Activated gamma-delta T cell treated with Interleukin-2 at 50 U/mL for 16 hours (primary cell): ENCODE data around the gene DDTL.
A peak's percentile ranks its signal among the peaks of the same experiment; 100 is the strongest.
"Not testable (repeated sequence)": the region's sequence is repeated elsewhere in the genome, so short reads cannot be mapped to it uniquely, and the experiment has no call there.

ENCODE experiments used
- DNase-seq: peaks from one replicate; pipeline ENCODE4 v3.0.0-alpha.2; 2020

The DDTL gene

GRCh38 chr22:23966568-23966967 is at the start of gene DDTL:
Gene DDTL (plus strand): TSS chr22:23966888. CDS start chr22:23966915, 27 bp downstream.
- DNase-seq: not testable (repeated sequence)

- DNase-seq: not testable (repeated sequence)
Observed at GRCh38 chr22:23920267-23920611, 46.4 kb upstream of the DDTL start.

DNA sequence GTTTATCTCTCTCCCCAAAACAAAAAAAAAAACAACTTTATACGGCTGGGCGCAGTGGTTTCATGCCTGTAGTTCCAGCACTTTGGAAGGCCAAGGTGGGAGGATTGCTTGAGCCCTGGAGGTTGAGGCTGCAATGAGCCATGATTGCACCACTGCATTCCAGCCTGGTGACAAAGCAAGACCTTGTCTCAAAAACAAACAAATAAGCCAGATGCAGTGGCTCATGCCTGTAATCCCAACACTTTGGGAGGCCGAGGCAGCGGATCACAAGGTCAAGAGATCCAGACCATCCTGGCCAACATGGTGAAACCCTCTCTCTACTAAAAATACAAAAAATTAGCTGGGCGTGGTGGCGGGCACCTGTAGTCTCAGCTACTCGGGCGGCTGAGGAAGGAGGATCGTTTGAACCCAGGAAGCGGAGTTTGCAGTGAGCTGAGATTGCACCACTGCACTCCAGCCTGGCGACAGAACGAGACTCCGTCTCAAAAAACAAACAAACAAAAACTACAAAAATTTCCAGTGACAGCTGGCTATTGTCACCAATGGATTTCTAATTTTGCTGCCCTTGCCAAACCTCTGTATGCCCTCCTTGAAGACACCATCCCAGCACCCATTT is 45.0 kb upstream of the DDTL start:
- DNase-seq: not testable (repeated sequence)

GRCh38 chr22:23922921-23923320 is 43.8 kb upstream of the DDTL start:
- DNase-seq: no peak

DNA sequence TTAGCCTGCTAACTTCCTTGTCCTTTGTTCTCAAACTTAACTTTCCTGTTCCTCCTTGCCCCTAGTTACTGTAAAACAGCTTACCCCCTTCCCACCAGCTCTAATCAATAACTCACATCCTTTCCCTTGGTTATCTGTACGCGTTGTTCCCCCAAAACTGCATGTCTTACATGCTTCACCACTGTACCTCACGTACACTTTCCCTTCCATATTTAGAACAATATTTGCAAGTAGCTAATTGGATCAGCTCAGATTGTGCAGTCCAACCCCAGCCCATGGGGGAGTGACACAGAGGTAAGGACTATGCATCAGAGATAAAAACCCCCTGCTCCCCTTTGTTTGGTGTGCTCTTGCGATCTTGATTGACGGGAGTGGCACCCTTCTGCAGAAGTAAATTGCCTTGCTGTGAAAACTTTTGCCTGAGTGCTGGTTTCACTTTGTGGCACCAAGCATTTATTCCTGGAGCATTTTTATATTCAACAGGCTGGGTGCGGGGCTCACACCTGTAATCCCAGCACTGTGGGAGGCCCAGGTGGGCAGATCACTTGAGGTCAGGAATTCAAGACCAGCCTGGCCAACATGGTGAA is 41.6 kb upstream of the DDTL start:
- no peak for DNase-seq

- DNase-seq: no peak
Observed at GRCh38 chr22:23926561-23926960, 40.1 kb upstream of the DDTL start.

DNA sequence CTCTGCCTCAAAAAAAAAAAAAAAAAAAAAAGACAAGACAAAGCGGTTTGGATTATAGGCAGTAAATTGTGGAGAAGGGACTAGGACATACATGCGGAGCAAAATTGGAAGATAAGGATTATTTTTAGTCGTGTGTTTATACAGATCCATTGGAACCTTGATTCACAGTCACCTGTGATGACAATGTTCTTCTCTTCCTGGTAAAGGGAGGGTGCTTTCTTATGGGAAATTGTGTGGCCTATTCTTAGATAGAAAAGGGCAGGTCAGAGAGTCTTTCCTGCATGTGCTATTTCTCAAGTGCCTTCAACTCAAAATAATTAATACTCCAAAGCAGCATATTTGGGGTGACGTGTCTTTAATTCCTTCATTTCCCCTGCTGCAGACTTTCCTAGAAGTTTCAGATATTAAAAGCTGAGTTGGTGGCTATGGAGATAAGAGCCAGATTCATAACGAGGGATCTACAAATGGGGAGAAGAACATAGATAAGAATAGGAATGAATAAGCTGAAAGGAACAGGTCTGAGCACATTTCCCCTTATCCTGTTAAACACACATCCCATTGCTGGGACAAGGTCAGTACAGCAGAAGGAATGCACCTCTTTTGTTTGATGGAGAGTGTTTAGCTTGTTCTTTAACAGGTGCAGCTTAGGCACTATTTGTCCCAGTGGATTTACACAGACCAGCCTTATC is 28.2 kb upstream of the DDTL start:
- no peak for DNase-seq

DNA sequence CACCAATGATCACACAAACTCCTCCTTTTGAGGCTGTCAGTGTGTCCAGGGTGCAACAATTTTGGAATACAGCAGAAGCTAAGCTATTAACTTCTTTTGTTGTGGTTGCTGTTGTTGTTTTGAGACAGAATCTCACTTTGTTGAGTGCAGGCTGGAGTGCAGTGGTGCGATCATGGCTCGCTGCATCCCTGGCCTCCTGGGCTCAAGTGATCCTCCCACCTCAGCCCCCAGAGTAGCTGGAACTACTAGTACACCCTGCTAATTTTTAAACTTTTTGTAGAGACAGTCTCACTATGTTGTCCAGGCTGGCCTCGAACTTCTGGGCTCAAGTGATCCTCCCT is 27.7 kb upstream of the DDTL start:
- no peak for DNase-seq

DNA sequence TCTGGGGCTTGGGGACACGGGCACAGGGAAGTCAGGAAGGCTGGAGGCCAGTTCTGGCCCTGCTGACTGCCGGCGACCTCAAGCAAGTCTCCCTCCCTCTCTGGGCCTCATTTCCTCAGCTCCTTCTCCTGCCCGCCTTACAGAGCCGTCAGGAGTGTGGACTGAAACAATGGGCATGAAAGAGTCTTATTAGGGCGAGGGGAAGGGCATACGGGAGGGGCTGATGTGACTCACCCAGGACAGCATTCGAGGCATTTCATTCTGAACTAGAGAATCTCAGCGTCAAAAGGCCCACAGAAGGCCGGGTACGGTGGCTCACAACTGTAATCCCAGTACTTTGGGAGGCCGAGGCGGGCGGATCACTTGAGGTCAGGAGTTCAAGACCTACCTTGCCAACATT is 26.5 kb upstream of the DDTL start:
- not testable (repeated sequence) for DNase-seq

DNA sequence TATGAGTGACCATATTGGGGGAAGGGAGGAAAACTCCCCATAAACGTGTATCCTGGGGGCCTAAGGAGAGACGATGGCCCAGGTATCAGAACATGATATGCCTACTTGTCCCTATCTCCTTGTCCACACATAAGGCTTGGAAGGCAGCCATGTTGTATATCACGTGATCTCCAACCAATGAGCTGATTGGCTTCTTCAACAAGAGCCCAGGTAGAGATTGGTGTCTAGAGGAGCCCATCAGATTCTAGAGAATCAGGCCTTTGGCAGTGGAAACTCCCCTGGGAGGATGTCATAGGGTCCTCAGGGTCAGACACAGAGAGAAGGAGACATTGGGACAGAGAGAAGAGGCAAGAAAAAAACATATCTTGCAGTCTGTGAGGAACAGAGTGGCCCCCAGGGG is 19.3 kb upstream of the DDTL start:
- not testable (repeated sequence) for DNase-seq

DNA sequence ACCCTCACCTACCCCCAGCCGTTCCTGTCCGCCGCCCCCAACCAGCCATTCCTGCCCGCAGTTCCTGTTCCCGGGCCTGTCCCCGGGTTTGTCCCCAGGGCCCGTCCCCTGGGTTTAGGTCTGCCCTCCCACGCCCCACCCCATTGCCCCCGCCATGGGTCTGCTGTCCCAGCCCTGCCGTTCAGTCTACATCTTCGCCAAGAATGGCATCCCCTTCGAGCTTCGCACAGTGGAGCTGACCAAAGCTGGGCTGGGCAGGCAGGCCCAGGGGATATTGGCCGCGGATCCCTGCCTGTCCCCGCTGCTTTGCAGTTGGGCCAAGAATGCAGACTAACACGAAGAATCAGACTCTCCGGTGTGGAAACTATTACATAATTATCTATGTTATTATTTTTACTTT is 16.9 kb upstream of the DDTL start:
- not testable (repeated sequence) for DNase-seq

GRCh38 chr22:23951383-23951782 is 15.3 kb upstream of the DDTL start:
- DNase-seq: not testable (repeated sequence)

DNA sequence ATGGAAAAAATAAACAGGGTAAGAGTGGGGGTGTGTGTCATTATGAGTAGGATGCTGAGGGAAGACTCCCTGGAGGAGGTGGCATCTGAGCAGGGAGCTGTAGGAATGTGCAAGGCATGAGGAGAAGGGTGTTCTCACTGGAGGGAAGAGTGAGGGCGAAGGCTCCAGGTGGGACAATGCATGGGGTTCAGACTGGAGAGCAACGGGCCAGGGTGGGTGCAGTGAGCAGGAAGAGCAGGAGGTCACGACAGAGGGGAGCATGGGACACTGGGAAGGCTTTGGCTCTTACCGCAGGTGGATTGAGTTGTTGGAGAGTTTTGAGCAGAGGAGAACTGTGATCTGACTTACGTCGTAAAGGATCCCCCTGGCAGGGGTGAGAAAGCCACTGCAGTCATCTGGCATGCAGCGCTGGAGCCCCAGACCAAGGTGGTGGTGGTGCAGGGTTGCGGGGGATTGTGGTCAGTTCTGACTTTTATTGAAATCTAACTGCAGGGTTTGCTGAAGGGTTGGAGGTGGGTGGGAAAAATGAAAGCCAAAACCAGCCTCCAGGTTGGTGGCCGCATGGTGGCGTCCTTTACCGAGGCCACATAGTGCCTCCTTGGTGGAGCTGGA is 13.8 kb upstream of the DDTL start:
- not testable (repeated sequence) for DNase-seq

DNA sequence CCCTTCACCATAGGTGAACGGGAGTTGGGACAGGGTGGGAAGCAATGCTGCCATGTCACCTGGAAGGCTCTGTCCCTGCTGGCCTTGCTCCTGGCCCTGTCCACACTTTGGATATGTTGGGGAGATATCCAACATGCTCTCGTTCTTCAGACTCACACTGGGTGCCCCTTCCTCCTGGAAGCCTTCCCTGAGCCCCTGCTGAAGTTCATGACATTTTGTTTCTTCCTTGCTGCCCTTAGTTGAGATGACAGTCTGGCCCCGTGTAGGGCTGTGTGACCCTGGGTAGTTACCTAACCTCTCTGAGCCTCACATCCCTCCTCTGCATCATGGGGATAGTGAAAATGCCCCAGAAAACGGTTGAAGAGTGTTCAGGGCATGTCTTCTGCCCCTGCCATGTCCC is 13.2 kb upstream of the DDTL start:
- DNase-seq: not testable (repeated sequence)

GRCh38 chr22:23954193-23954990 is 12.3 kb upstream of the DDTL start:
- not testable (repeated sequence) for DNase-seq

GRCh38 chr22:23954991-23955305 is 11.7 kb upstream of the DDTL start:
- not testable (repeated sequence) for DNase-seq

DNA sequence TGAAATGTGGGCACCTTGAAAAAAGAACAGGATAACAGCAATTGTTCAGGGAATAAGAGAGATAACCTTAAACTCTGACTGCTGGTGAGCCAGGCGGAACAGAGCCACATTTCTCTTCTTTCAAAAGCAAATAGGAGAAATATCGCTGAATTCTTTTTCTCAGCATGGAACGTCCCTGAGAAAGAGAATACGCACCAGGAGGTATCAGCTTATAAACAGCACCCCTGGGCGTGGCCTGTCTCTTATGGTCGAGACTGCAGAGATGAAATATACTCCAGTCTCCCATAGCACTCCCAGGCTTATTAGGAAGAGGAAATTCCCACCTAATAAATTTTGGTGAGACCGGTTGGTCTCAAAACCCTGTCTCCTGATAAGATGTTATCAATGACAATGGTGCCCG is 10.8 kb upstream of the DDTL start:
- DNase-seq: not testable (repeated sequence)

- DNase-seq: peak; percentile 76
Observed at GRCh38 chr22:23956301-23956900, 10.3 kb upstream of the DDTL start.

DNA sequence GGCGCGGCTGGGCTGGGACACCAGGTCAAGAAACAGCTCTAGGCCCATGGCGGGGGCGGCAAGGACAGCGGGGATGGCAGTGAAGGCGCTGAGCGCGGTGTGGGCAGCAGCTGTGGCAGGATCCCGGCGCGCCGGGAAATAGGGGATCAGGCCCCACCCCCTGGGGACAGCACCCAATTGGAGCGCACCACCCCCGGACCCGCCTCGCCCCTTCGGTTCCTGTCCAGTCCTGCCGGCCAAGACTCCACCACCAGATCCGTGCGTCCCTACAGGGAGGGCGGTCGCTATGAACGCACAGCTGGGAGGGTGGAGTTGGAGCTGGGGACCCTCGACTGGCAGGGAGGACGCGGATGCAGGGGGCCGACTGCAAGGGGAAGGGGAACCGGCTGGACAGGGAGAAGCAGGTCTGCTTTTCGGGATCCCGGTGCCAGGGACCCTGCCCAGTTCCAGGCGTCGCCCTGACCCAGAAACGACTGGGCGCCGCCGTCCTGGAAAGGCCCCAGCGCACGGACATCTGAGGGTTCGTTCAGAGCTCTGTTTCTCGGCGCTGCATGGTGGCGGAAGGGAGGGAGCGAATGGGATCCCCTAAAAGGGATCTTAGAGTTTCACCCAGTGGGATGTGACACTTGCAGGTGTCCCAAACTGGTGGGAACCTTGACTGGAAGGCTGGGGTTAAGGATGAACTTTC is 5.5 kb upstream of the DDTL start, which contains the start of gene GSTT2B:
Gene GSTT2B (minus strand): TSS at position 112 of the 688 bp plus-strand sequence. CDS start 64 bp downstream, at position 48.
- not testable (repeated sequence) for DNase-seq

GRCh38 chr22:23966094-23966493 is 594 bp upstream of the DDTL start:
- not testable (repeated sequence) for DNase-seq

GRCh38 chr22:23969071-23969470 is 2.4 kb downstream of the DDTL start:
- DNase-seq: no peak

- DNase-seq: no peak
Observed at GRCh38 chr22:23970201-23970641, 3.5 kb downstream of the DDTL start.
